ENCODE data around the gene SEC24D. TPM values are rescaled to one million over a fixed set of nuclear protein-coding genes. Genes with fewer than 3 reads are reported as not detected.

The SEC24D gene
- total RNA-seq, 1 experiment from 2014 or later: 32.0 TPM

DNA sequence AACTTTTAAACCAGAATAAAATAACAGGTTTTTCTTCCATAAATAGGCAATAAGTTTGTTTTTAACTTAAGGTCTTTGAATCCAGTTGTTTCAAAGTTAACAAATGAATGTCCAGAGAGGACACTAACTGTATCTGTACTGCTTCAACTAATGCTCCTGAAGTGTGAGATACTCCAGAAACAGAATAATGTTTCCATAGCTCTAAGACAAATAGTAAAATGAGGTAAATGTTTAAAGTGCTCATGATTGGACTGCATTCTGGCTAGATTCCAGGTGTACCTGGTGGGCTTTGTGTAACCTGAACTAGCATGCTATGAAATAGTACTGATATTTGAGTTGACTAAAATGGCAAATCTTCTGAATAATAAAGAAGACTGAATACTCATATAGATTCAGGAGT is 99.0 kb downstream of the SEC24D start:
- no TSS peak for BruUV-seq (replicated peaks)
- no peak overlapping the region for H3K27ac Mint-ChIP-seq (ENCODE audit: unreplicated experiment)
- H3K9me3 ChIP-seq: no peaks in the 10 kb centered on the region
- no peaks in the 10 kb centered on the region for H3K4me1 Mint-ChIP-seq (ENCODE audit: low read depth, unreplicated experiment)
- H3K36me3 ChIP-seq (ENCODE audit: control insufficient read depth, insufficient read depth, low read length): no peaks in the 10 kb centered on the region
- TF ChIP-seq, protein P1, sequence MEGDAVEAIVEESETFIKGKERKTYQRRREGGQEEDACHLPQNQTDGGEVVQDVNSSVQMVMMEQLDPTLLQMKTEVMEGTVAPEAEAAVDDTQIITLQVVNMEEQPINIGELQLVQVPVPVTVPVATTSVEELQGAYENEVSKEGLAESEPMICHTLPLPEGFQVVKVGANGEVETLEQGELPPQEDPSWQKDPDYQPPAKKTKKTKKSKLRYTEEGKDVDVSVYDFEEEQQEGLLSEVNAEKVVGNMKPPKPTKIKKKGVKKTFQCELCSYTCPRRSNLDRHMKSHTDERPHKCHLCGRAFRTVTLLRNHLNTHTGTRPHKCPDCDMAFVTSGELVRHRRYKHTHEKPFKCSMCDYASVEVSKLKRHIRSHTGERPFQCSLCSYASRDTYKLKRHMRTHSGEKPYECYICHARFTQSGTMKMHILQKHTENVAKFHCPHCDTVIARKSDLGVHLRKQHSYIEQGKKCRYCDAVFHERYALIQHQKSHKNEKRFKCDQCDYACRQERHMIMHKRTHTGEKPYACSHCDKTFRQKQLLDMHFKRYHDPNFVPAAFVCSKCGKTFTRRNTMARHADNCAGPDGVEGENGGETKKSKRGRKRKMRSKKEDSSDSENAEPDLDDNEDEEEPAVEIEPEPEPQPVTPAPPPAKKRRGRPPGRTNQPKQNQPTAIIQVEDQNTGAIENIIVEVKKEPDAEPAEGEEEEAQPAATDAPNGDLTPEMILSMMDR (IDR thresholded peaks at IDR 0.05; ENCODE audit: insufficient read depth in 1 of 2, low read depth in 1 of 2, low read length in 1 of 2, severe bottlenecking in 1 of 2, unreplicated experiment in 1 of 2): no peak
- intact Hi-C loops (cut with micrococcal nuclease; ENCODE audit: unreplicated experiment): no loop called here
- no peaks in the 10 kb centered on the region for H3K27me3 Mint-ChIP-seq (ENCODE audit: insufficient read depth, unreplicated experiment)
- H3K36me3 Mint-ChIP-seq (ENCODE audit: insufficient read depth, unreplicated experiment): peaks cover 58% of the 10 kb centered on the region
- H3K4me3 ChIP-seq (ENCODE audit: low read depth, low read length): no peak overlapping the region
- no peaks in the 10 kb centered on the region for H3K4me1 ChIP-seq
- ChIA-PET CTCF (no interaction called here), POLR2A (no interaction called here)
- no peak overlapping the region for H3K4me3 Mint-ChIP-seq (ENCODE audit: unreplicated experiment)
- no peaks in the 10 kb centered on the region for H3K9me3 Mint-ChIP-seq (ENCODE audit: unreplicated experiment)
- no peak for DNase-seq
- H3K27me3 ChIP-seq (replicated peaks; ENCODE audit: control insufficient read depth, insufficient read depth, low read length): no peaks in the 10 kb centered on the region

DNA sequence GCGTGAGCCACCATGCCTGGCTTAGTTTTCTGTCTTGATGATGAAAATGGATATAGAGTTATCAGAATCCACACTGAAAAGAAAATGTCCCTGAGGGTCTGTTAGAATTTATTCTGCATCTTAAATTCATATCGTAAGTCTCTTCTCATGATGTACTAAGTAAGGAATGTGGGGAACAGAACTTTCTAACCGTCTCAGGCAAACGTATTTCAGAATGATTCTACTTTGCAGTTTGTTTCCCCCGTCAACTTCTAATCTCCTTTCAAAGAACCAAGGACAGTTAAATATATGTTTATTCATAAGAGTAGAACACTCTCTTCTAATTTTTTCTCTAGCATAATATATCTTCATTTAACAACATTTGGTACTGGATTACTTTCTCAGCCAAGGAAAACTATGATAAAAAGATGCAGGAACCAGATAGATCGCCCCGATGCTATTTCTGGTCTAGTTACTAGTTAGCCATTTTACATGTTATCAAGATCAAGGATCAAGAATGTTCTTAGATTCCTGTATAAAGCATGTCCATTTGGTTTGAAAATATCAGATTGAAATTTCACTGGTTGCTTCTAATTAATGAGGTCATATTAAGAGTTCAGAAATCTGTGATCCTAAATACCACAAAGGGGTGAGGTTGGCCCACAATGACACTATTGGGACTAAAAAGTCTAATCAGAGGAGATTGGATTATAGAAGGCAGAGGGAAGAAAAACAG is 101.3 kb downstream of the SEC24D start:
- Histone ChIP-seq H3K9me3 (no peaks in the 10 kb centered on the region), H3K27me3 (replicated peaks; ENCODE audit: control insufficient read depth, insufficient read depth, low read length) (no peaks in the 10 kb centered on the region), H3K4me1 (no peaks in the 10 kb centered on the region), H3K36me3 (ENCODE audit: control insufficient read depth, insufficient read depth, low read length) (no peaks in the 10 kb centered on the region), H3K4me3 (ENCODE audit: low read depth, low read length) (no peak overlapping the region)
- no peak overlapping the region for H3K4me3 Mint-ChIP-seq (ENCODE audit: unreplicated experiment)
- CTCF ChIA-PET: no interaction called here
- H3K27ac Mint-ChIP-seq (ENCODE audit: unreplicated experiment): no peak overlapping the region
- DNase-seq: no peak
- H3K36me3 Mint-ChIP-seq (ENCODE audit: insufficient read depth, unreplicated experiment): peaks cover 58% of the 10 kb centered on the region
- H3K4me1 Mint-ChIP-seq (ENCODE audit: low read depth, unreplicated experiment): no peaks in the 10 kb centered on the region
- POLR2A ChIA-PET: no interaction called here
- H3K9me3 Mint-ChIP-seq (ENCODE audit: unreplicated experiment): no peaks in the 10 kb centered on the region
- intact Hi-C loops (cut with micrococcal nuclease; ENCODE audit: unreplicated experiment): no loop called here
- no TSS peak for BruUV-seq (replicated peaks)
- TF ChIP-seq, protein P1 (IDR thresholded peaks at IDR 0.05; ENCODE audit: insufficient read depth in 1 of 2, low read depth in 1 of 2, low read length in 1 of 2, severe bottlenecking in 1 of 2, unreplicated experiment in 1 of 2): no peak
- H3K27me3 Mint-ChIP-seq (ENCODE audit: insufficient read depth, unreplicated experiment): no peaks in the 10 kb centered on the region

DNA sequence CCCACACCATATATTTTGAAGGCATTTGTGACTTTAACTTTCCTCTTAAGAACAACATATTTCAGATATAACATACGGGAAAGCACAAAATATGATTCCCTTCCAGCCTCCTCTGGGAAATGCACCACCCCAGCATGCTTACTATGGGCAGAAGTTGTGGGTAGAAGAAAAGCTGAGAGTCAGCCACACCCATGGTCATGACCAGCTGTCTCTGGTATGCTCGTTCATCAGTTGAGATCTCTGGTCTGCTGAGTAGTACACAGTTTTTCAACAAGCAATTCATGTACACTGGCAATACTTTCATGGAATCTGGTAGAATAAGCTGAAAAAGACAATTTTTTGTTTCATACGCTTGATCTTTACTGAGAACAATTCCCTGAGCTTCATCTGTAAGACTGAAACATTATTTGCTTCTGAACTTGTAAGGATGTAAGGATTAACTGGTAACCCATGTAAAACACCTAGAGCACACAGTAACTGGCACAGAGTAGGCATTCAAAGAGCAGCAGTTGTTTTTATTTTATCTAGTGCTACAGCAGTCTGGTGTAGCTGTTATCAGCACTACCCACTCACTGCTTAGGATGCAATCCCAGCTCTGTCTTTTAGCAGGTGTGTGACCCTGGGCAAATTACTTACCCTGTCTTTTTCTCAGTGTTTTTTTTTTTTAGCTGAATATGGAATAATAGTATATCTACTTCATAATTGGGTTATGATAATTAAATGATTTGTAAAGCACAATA is 103.2 kb downstream of the SEC24D start:
- H3K4me1 ChIP-seq: no peaks in the 10 kb centered on the region
- TF ChIP-seq, protein P1 (IDR thresholded peaks at IDR 0.05; ENCODE audit: insufficient read depth in 1 of 2, low read depth in 1 of 2, low read length in 1 of 2, severe bottlenecking in 1 of 2, unreplicated experiment in 1 of 2): no peak
- intact Hi-C loops (cut with micrococcal nuclease; ENCODE audit: unreplicated experiment): no loop called here
- Mint-ChIP-seq H3K27ac (ENCODE audit: unreplicated experiment) (no peak overlapping the region), H3K4me3 (ENCODE audit: unreplicated experiment) (no peak overlapping the region), H3K36me3 (ENCODE audit: insufficient read depth, unreplicated experiment) (peaks cover 54% of the 10 kb centered on the region), H3K27me3 (ENCODE audit: insufficient read depth, unreplicated experiment) (no peaks in the 10 kb centered on the region), H3K4me1 (ENCODE audit: low read depth, unreplicated experiment) (no peaks in the 10 kb centered on the region), H3K9me3 (ENCODE audit: unreplicated experiment) (no peaks in the 10 kb centered on the region)
- no peaks in the 10 kb centered on the region for H3K27me3 ChIP-seq (replicated peaks; ENCODE audit: control insufficient read depth, insufficient read depth, low read length)
- BruUV-seq (replicated peaks): no TSS peak
- ChIA-PET CTCF (no interaction called here), POLR2A (no interaction called here)
- H3K36me3 ChIP-seq (ENCODE audit: control insufficient read depth, insufficient read depth, low read length): no peaks in the 10 kb centered on the region
- H3K4me3 ChIP-seq (ENCODE audit: low read depth, low read length): no peak overlapping the region
- DNase-seq: no peak
- H3K9me3 ChIP-seq: no peaks in the 10 kb centered on the region
